GM19023 (cell line): ENCODE data around the gene PELO.

ENCODE experiments used
- ATAC-seq: cut with Tn5 transposase; IDR thresholded peaks from one replicate; pipeline ENCODE4 v1.9.1; 2021; ENCODE audit warnings: mild to moderate bottlenecking, moderate library complexity; ENCODE audit not compliant: unreplicated experiment

The PELO gene

GRCh38 chr5:52825826-52826225 lies 38.1 kb downstream of the PELO start:
- peak; percentile 98 for ATAC-seq

- ATAC-seq, result no peak
These were observed 40.1 kb downstream of the PELO start for GRCh38 chr5:52827815-52828214.

- ATAC-seq, result no peak
These were observed 41.9 kb downstream of the PELO start for GRCh38 chr5:52829664-52830063.

GRCh38 chr5:52830650-52831049 lies 42.9 kb downstream of the PELO start:
- ATAC-seq, result no peak

GRCh38 chr5:52831786-52832511 lies 44.2 kb downstream of the PELO start:
- ATAC-seq, result no peak

- no peak for ATAC-seq
These were observed 46.6 kb downstream of the PELO start for GRCh38 chr5:52834320-52834719.

GRCh38 chr5:52837068-52837467 lies 49.4 kb downstream of the PELO start:
- no peak for ATAC-seq
